ENCODE measurements around the gene CD300H.
"Not testable (repeated sequence)": the region's sequence is repeated elsewhere in the genome, so short reads cannot be mapped to it uniquely, and the experiment has no call there.

CD300H gene

GRCh38 chr17:74584292-74585060, 17.2 kb upstream of the CD300H start:
- DNase-seq (ENCODE audit: low spot score) = no peak

DNA sequence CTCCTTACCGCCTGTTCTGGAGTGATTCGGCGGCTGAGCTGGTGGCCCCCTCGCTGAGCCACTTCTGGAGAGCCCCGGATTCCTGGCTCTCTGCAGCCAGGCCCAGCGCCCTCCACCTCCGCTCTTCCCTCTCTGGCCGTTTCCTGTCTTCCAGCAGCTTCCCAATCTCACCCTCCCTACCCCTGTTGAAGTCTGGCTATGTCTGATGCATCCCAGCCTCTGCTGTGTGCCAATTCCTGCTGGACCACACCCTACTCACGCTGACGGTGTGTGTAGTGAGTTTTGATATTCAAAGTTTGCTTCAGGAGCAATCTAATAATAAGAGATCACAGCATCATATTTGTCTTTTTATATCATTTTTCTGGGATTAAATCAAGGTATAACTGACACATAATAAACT, 15.3 kb upstream of the CD300H start:
- DNase-seq (ENCODE audit: low spot score) = no peak

GRCh38 chr17:74579900-74580299, 12.6 kb upstream of the CD300H start:
- no peak for DNase-seq (ENCODE audit: low spot score)

GRCh38 chr17:74578979-74579378, 11.7 kb upstream of the CD300H start:
- no peak for DNase-seq (ENCODE audit: low spot score)

GRCh38 chr17:74574489-74575142, 7.3 kb upstream of the CD300H start:
- no peak for DNase-seq (ENCODE audit: low spot score)

GRCh38 chr17:74573635-74574034, 6.3 kb upstream of the CD300H start:
- DNase-seq (ENCODE audit: low spot score) = not testable (repeated sequence)

DNA sequence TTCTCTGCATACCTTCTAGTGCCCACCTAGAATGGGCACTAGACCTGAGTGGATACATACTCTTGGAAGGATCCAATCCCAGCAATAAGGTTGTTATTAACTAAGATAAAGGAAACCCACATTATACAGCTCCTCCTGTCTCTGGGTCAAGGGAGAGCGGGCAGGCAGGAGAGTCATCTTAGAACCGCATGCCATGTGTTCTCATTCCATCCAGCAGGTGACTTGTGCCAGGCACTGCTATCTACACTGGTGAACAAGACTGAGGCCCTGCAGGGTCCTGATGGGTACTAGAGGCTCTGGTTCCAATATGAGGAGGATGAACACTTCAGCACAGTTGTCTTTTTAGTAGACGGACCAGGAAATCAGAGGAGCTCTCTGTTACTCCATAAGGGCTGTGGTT, 5.9 kb upstream of the CD300H start:
- no peak for DNase-seq (ENCODE audit: low spot score)

- no peak for DNase-seq (ENCODE audit: low spot score)
Measured at GRCh38 chr17:74571621-74572270, 4.4 kb upstream of the CD300H start.

DNA sequence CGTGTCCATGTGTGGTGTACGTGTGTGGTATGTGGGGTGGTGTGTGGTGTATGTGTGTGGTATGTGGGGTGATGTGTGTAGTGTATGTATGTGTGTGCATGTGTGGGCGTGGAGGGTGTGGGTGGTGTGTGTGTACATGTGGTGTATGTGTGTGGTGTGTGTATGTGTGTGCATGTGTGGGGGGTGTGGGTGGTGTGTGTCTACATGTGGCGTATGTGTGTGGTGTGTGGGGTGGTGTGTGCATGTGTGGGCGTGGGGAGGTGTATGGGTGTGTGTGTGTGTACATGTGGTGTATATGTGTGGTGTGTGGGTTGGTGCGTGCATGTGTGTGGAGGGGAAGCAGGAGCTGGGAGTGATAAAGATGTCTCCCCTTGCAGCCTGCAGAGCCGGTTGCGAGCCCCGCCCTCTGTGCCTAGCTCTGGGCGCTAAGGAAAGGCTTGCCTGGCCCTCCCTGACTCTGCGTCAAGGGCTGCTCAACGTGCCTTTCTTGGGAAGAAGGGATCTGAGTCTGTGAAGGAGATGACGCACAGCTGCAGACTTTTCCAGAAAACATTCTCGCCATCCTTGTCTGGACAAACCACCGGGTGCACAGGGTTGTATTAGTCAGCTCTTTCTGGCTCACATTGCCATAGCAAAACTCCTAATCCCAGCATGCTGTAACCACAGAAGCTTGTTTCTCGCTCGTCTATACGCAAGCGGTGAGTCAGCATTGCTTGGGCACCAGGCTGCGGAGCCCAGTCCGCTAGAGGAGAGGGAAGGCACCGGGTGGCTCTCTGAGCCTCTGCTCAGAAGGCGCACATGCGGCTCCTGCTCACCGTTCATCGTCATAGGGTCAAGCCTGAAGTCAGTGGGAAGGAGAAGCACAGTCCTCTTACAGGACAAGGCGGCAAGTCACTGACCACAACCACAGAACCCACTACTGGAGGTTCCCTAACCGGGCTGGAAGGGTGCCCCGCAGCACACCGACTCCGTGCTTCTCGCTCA, 2.0 kb upstream of the CD300H start:
- peak; percentile 5 for DNase-seq (ENCODE audit: low spot score)

- no peak for DNase-seq (ENCODE audit: low spot score)
Measured at GRCh38 chr17:74568106-74568873, 981 bp upstream of the CD300H start.

DNA sequence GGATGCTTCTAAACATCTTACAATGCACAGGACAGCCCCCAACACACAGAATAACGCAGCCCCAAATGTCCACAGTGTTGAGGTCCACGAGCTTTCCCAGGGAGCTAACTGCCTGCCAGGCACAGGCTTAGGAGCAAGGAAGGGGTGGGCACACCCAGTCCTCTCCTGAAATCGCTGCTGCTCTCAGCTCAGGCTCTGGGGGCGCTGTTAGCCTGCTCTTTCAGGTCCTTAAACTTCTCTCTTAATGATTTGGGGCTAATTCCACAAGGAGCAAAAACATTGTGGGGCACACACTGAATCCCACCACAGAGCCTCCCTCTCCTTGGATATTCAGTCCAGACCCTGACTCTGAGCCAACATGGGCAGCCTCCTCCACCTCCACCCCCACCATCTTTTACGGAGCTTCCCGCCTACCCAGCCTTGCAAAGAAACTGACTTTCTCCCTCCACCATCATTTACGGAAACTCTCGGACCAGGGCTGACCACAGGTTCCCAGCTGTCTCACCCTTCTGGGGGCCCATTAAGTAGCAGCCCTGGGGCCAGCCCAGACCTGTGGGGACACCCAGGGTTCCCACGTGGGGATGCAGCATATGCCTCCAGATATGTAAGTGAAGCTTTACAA, 1.1 kb downstream of the CD300H start:
- DNase-seq (ENCODE audit: low spot score) = peak; percentile 56

DNA sequence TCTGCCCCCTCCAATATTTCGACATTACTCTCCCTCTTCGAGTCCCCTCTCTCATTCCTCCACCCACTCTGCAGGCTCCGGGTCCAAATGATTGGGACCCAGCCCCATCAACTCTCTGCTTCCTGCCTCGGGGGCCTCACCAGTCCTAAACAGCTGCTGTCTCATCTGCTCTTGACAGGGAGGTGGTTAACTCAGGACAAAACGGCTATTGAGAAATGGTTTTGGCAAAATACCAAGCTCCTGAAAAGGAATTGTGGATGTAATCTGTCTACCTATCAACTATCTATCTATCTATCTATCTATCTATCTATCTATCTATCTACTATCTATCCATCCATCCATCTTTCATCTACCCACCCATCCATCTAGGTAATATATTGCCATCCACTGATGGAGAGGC, 2.2 kb downstream of the CD300H start:
- no peak for DNase-seq (ENCODE audit: low spot score)

GRCh38 chr17:74563358-74563757, 4.0 kb downstream of the CD300H start:
- no peak for DNase-seq (ENCODE audit: low spot score)

GRCh38 chr17:74561586-74561985, 5.7 kb downstream of the CD300H start:
- no peak for DNase-seq (ENCODE audit: low spot score)

DNA sequence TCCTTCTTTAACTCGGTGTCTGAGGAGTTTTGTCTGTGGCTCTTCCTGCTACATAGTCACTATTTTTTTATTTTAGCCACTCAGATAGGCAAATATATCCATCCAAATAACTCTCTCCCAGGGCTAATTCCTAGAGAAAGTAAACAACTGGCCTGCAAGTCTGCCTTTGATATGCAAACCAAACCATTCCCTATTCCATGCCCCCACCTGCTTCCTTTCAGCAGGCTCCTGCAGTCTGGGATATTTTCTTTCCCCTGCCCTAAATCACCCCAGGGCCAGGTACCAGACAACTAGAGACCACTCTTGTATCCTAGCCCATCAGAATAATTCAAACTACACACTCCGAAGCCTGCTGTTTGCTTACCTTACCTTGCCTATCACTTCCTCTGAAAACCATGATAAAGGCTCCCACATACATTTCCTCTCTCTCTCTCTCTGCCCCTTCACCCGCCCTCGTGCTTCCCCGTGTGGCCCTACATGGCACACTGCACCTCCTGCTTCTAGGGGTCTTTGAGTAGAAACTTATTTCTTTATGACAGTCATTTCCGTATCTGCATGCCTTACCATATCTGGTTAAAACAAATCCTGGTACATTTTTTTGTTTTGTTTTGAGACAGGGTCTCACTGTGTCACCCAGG, 8.3 kb downstream of the CD300H start:
- no peak for DNase-seq (ENCODE audit: low spot score)

GRCh38 chr17:74558402-74558801, 8.9 kb downstream of the CD300H start:
- not testable (repeated sequence) for DNase-seq (ENCODE audit: low spot score)

DNA sequence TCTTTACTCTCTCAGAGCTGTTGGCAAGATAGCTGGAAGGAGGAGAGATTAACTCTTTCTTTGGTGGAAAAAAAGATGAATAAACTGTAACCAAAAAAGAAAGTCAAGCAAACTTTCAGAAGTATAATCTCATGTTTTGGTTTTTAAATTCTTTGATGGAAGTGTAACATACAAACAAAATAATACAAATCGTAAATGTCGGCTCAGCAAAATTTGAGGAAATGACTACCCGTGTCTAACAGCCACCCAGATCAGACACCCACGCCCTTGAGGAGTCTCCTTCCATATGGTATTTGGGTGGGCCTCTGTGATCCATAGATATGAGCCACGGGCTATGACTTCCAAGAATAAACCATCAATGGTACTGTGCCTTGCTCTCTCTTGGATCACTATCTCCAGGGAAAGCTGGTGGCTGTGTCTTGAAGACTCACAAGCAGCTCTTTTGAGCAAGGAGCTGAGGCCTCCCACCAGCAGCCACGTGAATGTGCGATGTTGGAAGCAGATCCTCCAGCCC, 11.8 kb downstream of the CD300H start:
- DNase-seq (ENCODE audit: low spot score) = no peak

DNA sequence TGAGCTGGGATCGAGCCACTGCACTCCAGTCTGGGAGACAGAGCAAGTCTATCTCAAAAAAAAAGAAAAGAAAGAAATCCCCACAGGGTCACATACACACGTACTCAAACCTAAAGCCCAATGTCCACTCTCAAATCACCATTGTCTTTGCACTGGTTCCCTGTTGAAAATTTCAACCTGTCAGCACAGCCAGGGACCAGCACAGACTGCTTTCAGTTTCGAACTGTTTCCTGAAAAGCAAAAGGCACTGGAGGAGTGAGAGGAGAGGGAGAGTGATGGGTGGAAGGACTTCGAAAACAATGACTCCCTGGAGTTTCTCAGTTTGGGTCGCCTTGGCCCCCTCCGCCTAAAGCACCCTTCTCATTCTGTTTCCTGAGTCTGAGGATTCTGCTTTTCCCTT, 12.4 kb downstream of the CD300H start:
- DNase-seq (ENCODE audit: low spot score) = no peak

DNA sequence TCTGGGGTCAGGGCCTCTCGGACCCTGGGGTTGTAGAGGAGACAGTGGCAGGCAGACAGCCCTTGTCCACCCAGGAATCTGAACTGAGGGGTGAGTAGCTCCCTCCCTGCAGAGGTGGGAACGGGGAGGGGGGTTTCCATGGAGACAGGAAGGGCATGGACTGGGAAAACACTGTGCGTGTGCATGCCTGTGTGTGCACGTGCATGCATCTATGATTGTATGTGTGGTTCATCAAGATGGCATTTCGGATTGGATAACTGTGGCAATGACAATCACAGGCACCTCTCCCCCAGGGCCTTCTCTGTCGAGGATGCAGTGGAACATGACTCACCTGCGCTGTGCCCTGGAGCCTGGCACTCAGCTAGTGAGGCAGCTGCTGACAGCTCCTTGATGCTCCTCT, 15.3 kb downstream of the CD300H start:
- DNase-seq (ENCODE audit: low spot score) = no peak

DNA sequence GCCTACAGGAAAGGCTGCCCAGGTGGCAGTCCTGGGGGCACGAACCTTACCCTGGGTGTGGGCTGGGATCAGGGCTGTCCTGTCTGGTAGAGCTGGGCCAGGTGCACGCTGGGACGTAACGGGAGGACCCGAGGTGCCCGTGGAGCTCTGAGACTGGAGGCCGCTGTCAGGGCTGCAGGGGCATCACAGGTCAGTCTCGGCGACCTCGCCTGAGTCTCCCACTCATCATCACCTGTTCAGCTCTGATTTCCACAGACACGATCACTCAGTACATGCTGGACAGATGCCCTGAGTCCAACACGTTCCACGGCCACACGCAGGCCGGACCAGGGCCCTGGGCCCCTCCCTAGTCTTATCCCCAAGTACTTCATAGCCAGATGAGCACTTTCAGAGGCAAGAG, 16.7 kb downstream of the CD300H start:
- no peak for DNase-seq (ENCODE audit: low spot score)

All from NAMALWA (cell line).